Neural progenitor cell (in vitro differentiated cells): ENCODE data around the gene MYL3. TPM values are rescaled to one million over a fixed set of nuclear protein-coding genes. Genes with fewer than 3 reads are reported as not detected.

Experiments used
- DNase-seq: peaks from one replicate; pipeline ENCODE4 v3.0.0-alpha.2; 2016; ENCODE audit warnings: low spot score
- H2AFZ ChIP-seq: fragments of 200-600 bp; sonication (generic); replicated peaks from 2 replicates; pipeline ENCODE4 v1.6.1; 2016; ENCODE audit warnings: antibody characterized with exemption
- H3F3A ChIP-seq: fragments of 200-600 bp; sonication (generic); 2 replicates; pipeline ENCODE4 v1.6.1; 2016; ENCODE audit warnings: antibody characterized with exemption, low read depth
- H3K27ac ChIP-seq: fragments of 200-600 bp; sonication (generic); 2 replicates; pipeline ENCODE4 v1.5.1; 2016; ENCODE audit warnings: mild to moderate bottlenecking
- H3K27me3 ChIP-seq: fragments of 200-600 bp; sonication (generic); 2 replicates; pipeline ENCODE4 v1.6.1; 2016; ENCODE audit warnings: mild to moderate bottlenecking, moderate library complexity
- H3K36me3 ChIP-seq: fragments of 200-600 bp; sonication (generic); 2 replicates; pipeline ENCODE4 v1.5.1; 2016
- H3K4me1 ChIP-seq: fragments of 200-600 bp; sonication (generic); 2 replicates; pipeline ENCODE4 v1.6.1; 2016; ENCODE audit warnings: mixed run types
- H3K4me2 ChIP-seq: fragments of 200-600 bp; sonication (generic); 2 replicates; pipeline ENCODE4 v1.6.1; 2016
- H3K4me3 ChIP-seq: fragments of 200-600 bp; sonication (generic); 2 replicates; pipeline ENCODE4 v1.5.1; 2016
- H3K79me2 ChIP-seq: fragments of 200-600 bp; sonication (generic); 2 replicates; pipeline ENCODE4 v1.6.1; 2016; ENCODE audit warnings: low read depth
- H3K9ac ChIP-seq: fragments of 200-600 bp; sonication (generic); 2 replicates; pipeline ENCODE4 v1.6.1; 2016
- H3K9me3 ChIP-seq: fragments of 200-600 bp; sonication (generic); 2 replicates; pipeline ENCODE4 v1.5.1; 2016; ENCODE audit warnings: low read depth
- H4K20me1 ChIP-seq: fragments of 200-600 bp; sonication (generic); 2 replicates; pipeline ENCODE4 v1.6.1; 2016; ENCODE audit warnings: low read depth
- H3K27ac Mint-ChIP-seq: 3 replicates; pipeline ENCODE4 v1.8.0; 2021; ENCODE audit warnings: mixed read lengths
- H3K27me3 Mint-ChIP-seq: 2 replicates; pipeline ENCODE4 v1.8.0; 2022; ENCODE audit warnings: low read depth, mild to moderate bottlenecking, inconsistent platforms, moderate library complexity, mixed read lengths; ENCODE audit not compliant: insufficient read depth
- H3K36me3 Mint-ChIP-seq: 3 replicates; pipeline ENCODE4 v1.8.0; 2021; ENCODE audit warnings: mixed read lengths
- H3K4me1 Mint-ChIP-seq: 3 replicates; pipeline ENCODE4 v1.8.0; 2021; ENCODE audit warnings: mixed read lengths
- H3K4me3 Mint-ChIP-seq: 3 replicates; pipeline ENCODE4 v1.8.0; 2021; ENCODE audit warnings: mild to moderate bottlenecking, moderate library complexity, mixed read lengths
- H3K9me3 Mint-ChIP-seq: 3 replicates; pipeline ENCODE4 v1.8.0; 2020; ENCODE audit warnings: mixed read lengths
- EZH2 ChIP-seq: fragments of 200-600 bp; sonication (generic); IDR thresholded peaks from 2 replicates; pipeline ENCODE4 v1.6.1; 2017; ENCODE audit warnings: antibody characterized with exemption, mild to moderate bottlenecking, moderate library complexity
- EZH2phosphoT487 ChIP-seq: fragments of 200-600 bp; sonication (generic); IDR thresholded peaks from 2 replicates; pipeline ENCODE4 v1.6.1; 2017; ENCODE audit warnings: antibody characterized with exemption
- total RNA-seq: library from RNA; depleted of rRNA; stranded (reverse); fragments of >200 nt; gene quantifications from 2 replicates; pipeline ENCODE4 v1.2.3, GENCODE V29; 2015; ENCODE audit warnings: low replicate concordance
- TF ChIP-seq, protein P1 (sequence below): fragments of 200-600 bp; sonication (generic); IDR thresholded peaks from 2 replicates; pipeline ENCODE4 v1.5.1; 2017; ENCODE audit warnings: antibody characterized with exemption, mild to moderate bottlenecking

The MYL3 gene
- total RNA-seq, 1 donor from 2014 or later: not detected

DNA sequence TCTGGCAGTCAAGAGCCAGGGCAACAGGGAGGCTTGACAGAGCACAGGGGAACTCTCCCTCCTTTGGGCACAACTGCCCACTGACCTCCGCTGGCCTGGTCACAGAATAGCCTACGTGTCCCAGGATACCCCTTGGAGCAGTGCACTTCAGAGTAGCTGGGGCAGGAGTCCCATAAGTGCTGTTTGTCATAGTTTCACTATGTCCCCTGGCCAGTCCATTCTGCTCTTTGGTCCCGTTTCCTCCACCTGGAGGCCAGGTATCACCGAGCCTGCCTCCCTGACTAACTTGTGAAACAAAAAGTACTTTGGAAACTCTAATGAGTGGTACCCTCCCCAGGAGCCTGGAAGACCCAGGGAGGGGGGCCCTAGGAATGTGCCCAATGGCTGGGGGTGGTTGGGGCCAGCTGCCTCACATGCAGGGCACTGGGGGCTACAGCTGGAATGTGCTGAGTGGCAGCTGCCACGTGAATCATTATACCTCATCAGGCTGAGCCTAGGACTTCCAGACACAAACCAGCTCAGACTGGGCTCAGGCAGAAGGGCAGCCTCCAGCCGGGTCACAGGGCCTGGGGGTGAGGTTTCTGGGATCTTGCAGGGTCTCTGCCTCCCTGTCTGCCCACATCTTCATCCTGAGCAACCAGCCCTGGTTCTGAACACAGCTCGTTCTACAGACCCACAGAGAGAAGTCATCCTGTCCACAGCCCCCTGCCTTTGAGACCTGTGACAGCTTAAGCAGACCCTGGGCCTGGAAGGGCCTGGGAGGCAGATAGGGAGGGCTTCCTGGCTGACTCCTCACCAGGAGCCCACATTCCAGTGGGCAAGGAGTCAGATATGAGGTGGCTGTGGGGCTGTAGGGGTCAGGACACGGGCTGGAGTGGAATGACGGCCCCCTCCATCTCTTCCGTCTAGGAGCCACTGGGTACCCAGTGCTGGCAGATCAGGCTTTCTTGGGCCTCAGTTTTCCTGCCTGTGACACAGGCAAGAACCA, 13.4 kb upstream of the MYL3 start:
- no peak overlapping the region for H3K27ac ChIP-seq
- no peaks in the 10 kb centered on the region for H3K79me2 ChIP-seq
- Mint-ChIP-seq H3K27me3 (peaks cover 19% of the 10 kb centered on the region), H3K36me3 (no peaks in the 10 kb centered on the region), H3K27ac (peak overlapping the region; percentile 63), H3K4me1 (peaks cover 26% of the 10 kb centered on the region), H3K4me3 (no peak overlapping the region), H3K9me3 (no peaks in the 10 kb centered on the region)
- H3K27me3 ChIP-seq: peaks cover 29% of the 10 kb centered on the region
- H4K20me1 ChIP-seq: peaks cover 19% of the 10 kb centered on the region
- H3K4me2 ChIP-seq: no peak overlapping the region
- DNase-seq: no peak
- peaks cover 14% of the 10 kb centered on the region for H3F3A ChIP-seq
- TF ChIP-seq EZH2: no peak
- no peak for TF ChIP-seq EZH2phosphoT487
- TF ChIP-seq, protein P1, sequence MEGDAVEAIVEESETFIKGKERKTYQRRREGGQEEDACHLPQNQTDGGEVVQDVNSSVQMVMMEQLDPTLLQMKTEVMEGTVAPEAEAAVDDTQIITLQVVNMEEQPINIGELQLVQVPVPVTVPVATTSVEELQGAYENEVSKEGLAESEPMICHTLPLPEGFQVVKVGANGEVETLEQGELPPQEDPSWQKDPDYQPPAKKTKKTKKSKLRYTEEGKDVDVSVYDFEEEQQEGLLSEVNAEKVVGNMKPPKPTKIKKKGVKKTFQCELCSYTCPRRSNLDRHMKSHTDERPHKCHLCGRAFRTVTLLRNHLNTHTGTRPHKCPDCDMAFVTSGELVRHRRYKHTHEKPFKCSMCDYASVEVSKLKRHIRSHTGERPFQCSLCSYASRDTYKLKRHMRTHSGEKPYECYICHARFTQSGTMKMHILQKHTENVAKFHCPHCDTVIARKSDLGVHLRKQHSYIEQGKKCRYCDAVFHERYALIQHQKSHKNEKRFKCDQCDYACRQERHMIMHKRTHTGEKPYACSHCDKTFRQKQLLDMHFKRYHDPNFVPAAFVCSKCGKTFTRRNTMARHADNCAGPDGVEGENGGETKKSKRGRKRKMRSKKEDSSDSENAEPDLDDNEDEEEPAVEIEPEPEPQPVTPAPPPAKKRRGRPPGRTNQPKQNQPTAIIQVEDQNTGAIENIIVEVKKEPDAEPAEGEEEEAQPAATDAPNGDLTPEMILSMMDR: no peak
- no peaks in the 10 kb centered on the region for H3K9me3 ChIP-seq
- peaks cover 19% of the 10 kb centered on the region for H3K4me1 ChIP-seq
- no peak overlapping the region for H3K4me3 ChIP-seq
- no peak overlapping the region for H2AFZ ChIP-seq
- no peak overlapping the region for H3K9ac ChIP-seq
- H3K36me3 ChIP-seq: no peaks in the 10 kb centered on the region

DNA sequence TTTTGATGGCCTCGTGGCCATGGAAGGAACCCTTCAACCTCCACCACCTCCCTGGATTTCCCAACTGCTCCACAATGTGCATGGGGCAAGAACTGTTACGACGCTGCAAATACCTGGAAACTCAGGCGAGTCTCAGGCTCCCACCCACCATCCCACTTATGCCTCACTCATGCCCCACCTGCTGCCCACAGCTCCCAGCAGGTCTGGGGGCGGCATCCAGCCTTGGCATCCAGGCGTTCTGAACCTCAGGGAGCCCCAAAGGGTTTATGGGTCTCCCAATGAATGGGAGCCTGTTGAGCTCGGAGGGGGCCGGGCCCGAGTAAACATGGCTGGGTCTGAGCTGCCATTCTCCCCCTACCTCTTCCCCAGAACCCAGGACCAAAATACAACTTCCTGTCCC, 12.3 kb upstream of the MYL3 start:
- Histone ChIP-seq H3K9ac (no peak overlapping the region), H3K4me3 (no peak overlapping the region), H3K9me3 (no peaks in the 10 kb centered on the region), H3K36me3 (no peaks in the 10 kb centered on the region), H2AFZ (no peak overlapping the region), H3K79me2 (no peaks in the 10 kb centered on the region), H4K20me1 (peaks cover 9% of the 10 kb centered on the region), H3K4me2 (no peak overlapping the region), H3K27me3 (peaks cover 18% of the 10 kb centered on the region), H3F3A (peaks cover 7% of the 10 kb centered on the region), H3K4me1 (peaks cover 12% of the 10 kb centered on the region), H3K27ac (no peak overlapping the region)
- TF ChIP-seq EZH2phosphoT487: no peak
- TF ChIP-seq, protein P1: no peak
- no peak for TF ChIP-seq EZH2
- DNase-seq: no peak
- Mint-ChIP-seq H3K36me3 (no peaks in the 10 kb centered on the region), H3K27me3 (peaks cover 14% of the 10 kb centered on the region), H3K4me1 (peaks cover 26% of the 10 kb centered on the region), H3K27ac (no peak overlapping the region), H3K4me3 (no peak overlapping the region), H3K9me3 (no peaks in the 10 kb centered on the region)

DNA sequence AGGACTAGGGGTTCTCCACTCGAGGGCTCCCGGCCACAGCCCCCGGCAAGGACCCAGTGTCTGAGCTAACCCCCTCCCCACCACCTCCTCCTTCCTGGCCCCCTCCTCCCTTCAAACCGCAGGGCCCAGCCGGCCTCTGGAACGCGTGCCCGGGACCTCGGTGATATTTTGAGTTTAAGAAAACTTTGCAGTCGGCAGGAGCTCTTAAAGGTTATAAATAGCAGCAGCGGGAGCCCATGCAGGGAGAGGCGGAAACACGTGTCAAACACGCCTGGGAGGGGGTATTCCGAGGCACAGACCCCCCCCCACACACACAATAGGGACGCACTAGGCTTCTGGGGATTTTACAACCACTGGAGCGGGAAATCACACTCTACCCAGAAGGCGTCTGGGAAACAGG, 11.2 kb upstream of the MYL3 start:
- Histone ChIP-seq H4K20me1 (peaks cover 6% of the 10 kb centered on the region), H3K4me3 (no peak overlapping the region), H3K27me3 (peaks cover 7% of the 10 kb centered on the region), H3K79me2 (no peaks in the 10 kb centered on the region), H3K4me2 (no peak overlapping the region), H3K27ac (no peak overlapping the region), H3F3A (no peaks in the 10 kb centered on the region), H3K36me3 (no peaks in the 10 kb centered on the region), H3K9ac (no peak overlapping the region), H3K9me3 (no peaks in the 10 kb centered on the region), H2AFZ (no peak overlapping the region), H3K4me1 (peaks cover 12% of the 10 kb centered on the region)
- no peaks in the 10 kb centered on the region for H3K9me3 Mint-ChIP-seq
- H3K36me3 Mint-ChIP-seq: no peaks in the 10 kb centered on the region
- peaks cover 11% of the 10 kb centered on the region for H3K27me3 Mint-ChIP-seq
- H3K27ac Mint-ChIP-seq: peak overlapping the region; percentile 66
- TF ChIP-seq, protein P1: no peak
- TF ChIP-seq EZH2phosphoT487: no peak
- TF ChIP-seq EZH2: no peak
- no peak for DNase-seq
- no peak overlapping the region for H3K4me3 Mint-ChIP-seq
- H3K4me1 Mint-ChIP-seq: peaks cover 30% of the 10 kb centered on the region
